IMR-90 (cell line): ENCODE measurements around the gene MAPKAP1. TPM values are rescaled to one million over a fixed set of nuclear protein-coding genes. Genes with fewer than 3 reads are reported as not detected.

Experiments
- ATAC-seq: fragments of 200-7000 bp; cut with Tn5 transposase; 2 replicates; pipeline ENCODE4 v1.9.1; 2020; ENCODE audit warnings: low read depth, mild to moderate bottlenecking, moderate library complexity
- BruUV-seq: library from RNA; stranded (reverse); fragments of 400-500 nt; replicated peaks from 2 replicates; lab custom pipeline; 2021; lab: Mats Ljungman, UMichigan
- CTCF ChIA-PET: fragments of 300-600 bp; formaldehyde crosslinking; extraction: SDS; loops from one replicate; lab custom pipeline; 2021; ENCODE audit warnings: antibody characterized with exemption; lab: Yijun Ruan, JAX
- POLR2A ChIA-PET: fragments of 300-600 bp; sonication (Branson Sonifier 250); formaldehyde crosslinking; loops from one replicate; lab custom pipeline; 2022; ENCODE audit warnings: antibody characterized with exemption; ENCODE audit not compliant: unreplicated experiment; lab: Charles Lee
- DNase-seq: peaks from one replicate; pipeline ENCODE4 v3.0.0; 2013
- H2AFZ ChIP-seq: replicated peaks from 2 replicates; pipeline ENCODE3; 2013; ENCODE audit warnings: low read length, mild to moderate bottlenecking; ENCODE audit not compliant: poor library complexity
- H2AK5ac ChIP-seq: 2 replicates; pipeline ENCODE4 v1.6.1; 2013; ENCODE audit warnings: low read depth, low read length, inconsistent platforms
- H2AK9ac ChIP-seq: replicated peaks from 2 replicates; pipeline ENCODE3; 2013; ENCODE audit warnings: mild to moderate bottlenecking, low read depth, low read length, moderate library complexity; ENCODE audit not compliant: poor library complexity
- H2BK120ac ChIP-seq: 2 replicates; pipeline ENCODE4 v1.6.1; 2013; ENCODE audit warnings: low read depth, low read length, inconsistent platforms
- H2BK15ac ChIP-seq: 3 replicates; pipeline ENCODE4 v1.6.1; 2013; ENCODE audit warnings: low read depth, low read length, inconsistent platforms
- H2BK20ac ChIP-seq: 2 replicates; pipeline ENCODE4 v1.6.1; 2013; ENCODE audit warnings: low read depth, mild to moderate bottlenecking, inconsistent platforms, low read length, moderate library complexity
- H2BK5ac ChIP-seq: 2 replicates; pipeline ENCODE4 v1.6.1; 2013; ENCODE audit warnings: mild to moderate bottlenecking, low read depth, low read length, inconsistent platforms; ENCODE audit not compliant: poor library complexity, severe bottlenecking
- H3K14ac ChIP-seq: replicated peaks from 2 replicates; pipeline ENCODE4 v1.6.1; 2013; ENCODE audit warnings: low read depth, low read length, inconsistent platforms
- H3K18ac ChIP-seq: 2 replicates; pipeline ENCODE4 v1.6.1; 2013; ENCODE audit warnings: low read depth, low read length, control low read depth
- H3K23ac ChIP-seq: 2 replicates; pipeline ENCODE4 v1.6.1; 2013; ENCODE audit warnings: low read depth, low read length, inconsistent platforms
- H3K27ac ChIP-seq: 2 replicates; pipeline ENCODE4 v1.5.1; 2013; ENCODE audit warnings: mild to moderate bottlenecking, control low read depth, low read length; ENCODE audit not compliant: insufficient read depth
- H3K27me3 ChIP-seq: 2 replicates; pipeline ENCODE4 v1.6.1; 2013; ENCODE audit warnings: low read length; ENCODE audit not compliant: control insufficient read depth, insufficient read depth
- H3K36me3 ChIP-seq: 2 replicates; pipeline ENCODE4 v1.6.1; 2013; ENCODE audit warnings: low read length, mixed read lengths; ENCODE audit not compliant: control insufficient read depth, insufficient read depth
- H3K4ac ChIP-seq: 2 replicates; pipeline ENCODE4 v1.6.1; 2013; ENCODE audit warnings: low read depth, low read length, inconsistent platforms
- H3K4me1 ChIP-seq: 2 replicates; pipeline ENCODE4 v1.6.1; 2013; ENCODE audit warnings: low read length, mixed read lengths; ENCODE audit not compliant: control insufficient read depth, insufficient read depth
- H3K4me2 ChIP-seq: 2 replicates; pipeline ENCODE4 v1.6.1; 2013; ENCODE audit warnings: low read depth, mild to moderate bottlenecking, control low read depth, low read length, moderate library complexity
- H3K4me3 ChIP-seq: 2 replicates; pipeline ENCODE4 v1.5.1; 2013; ENCODE audit warnings: low read depth, mild to moderate bottlenecking, control low read depth, low read length, moderate library complexity; ENCODE audit not compliant: insufficient read depth
- H3K56ac ChIP-seq: 2 replicates; pipeline ENCODE4 v1.6.1; 2013; ENCODE audit warnings: low read length, inconsistent platforms; ENCODE audit not compliant: insufficient read depth; ENCODE audit errors: extremely low read depth
- H3K79me1 ChIP-seq, 2 experiments: 2 replicates each; pipeline ENCODE4 v1.6.1; 2013; ENCODE audit warnings: low read length in 2 of 2, inconsistent platforms in 1 of 2, low read depth in 1 of 2
- H3K9ac ChIP-seq: 2 replicates; pipeline ENCODE4 v1.6.1; 2013; ENCODE audit warnings: low read depth, low read length, control low read depth
- H3K9me1 ChIP-seq: 2 replicates; pipeline ENCODE4 v1.6.1; 2013; ENCODE audit warnings: low read length, inconsistent platforms; ENCODE audit not compliant: insufficient read depth
- H3K9me3 ChIP-seq: 2 replicates; pipeline ENCODE4 v1.6.1; 2013; ENCODE audit warnings: low read length; ENCODE audit not compliant: control insufficient read depth, insufficient read depth
- H4K20me1 ChIP-seq: 2 replicates; pipeline ENCODE4 v1.6.1; 2013; ENCODE audit warnings: low read length, inconsistent platforms; ENCODE audit not compliant: insufficient read depth
- H4K5ac ChIP-seq: 2 replicates; pipeline ENCODE4 v1.6.1; 2013; ENCODE audit warnings: mild to moderate bottlenecking, low read depth, low read length, control low read depth
- H4K8ac ChIP-seq, 2 experiments: 2 replicates each; pipeline ENCODE4 v1.6.1; 2013; ENCODE audit warnings: low read depth in 2 of 2, low read length in 2 of 2, control low read depth in 1 of 2, inconsistent platforms in 1 of 2
- H4K91ac ChIP-seq: 2 replicates; pipeline ENCODE4 v1.6.1; 2013; ENCODE audit warnings: low read depth, low read length, inconsistent platforms; ENCODE audit not compliant: insufficient read depth
- MXI1 ChIP-seq: IDR thresholded peaks from 2 replicates; pipeline ENCODE4 v1.6.1; 2012; ENCODE audit warnings: low read depth, mild to moderate bottlenecking, low read length, moderate library complexity, borderline replicate concordance
- NFE2L2 ChIP-seq: fragments of 150-350 bp; IDR thresholded peaks from 2 replicates; pipeline ENCODE4 v1.6.1; 2016; ENCODE audit warnings: low read depth, mild to moderate bottlenecking, low read length
- WGBS, 2 experiments: methylation state at CpG; one replicate each; pipeline versions ENCODE4 v1.1.5 to v1.1.7; 2013; ENCODE audit warnings: missing lambda C conversion rate in 2 of 2; ENCODE audit not compliant: insufficient read length in 1 of 2; ENCODE audit errors: extremely low coverage in 2 of 2; 5-methylcytosine and 5-hydroxymethylcytosine counted together
- dilution Hi-C: fragments of 300-500 bp; cut with HindIII; formaldehyde crosslinking; loops from one replicate; pipeline ENCODE4 v1.14.3; 2018; ENCODE audit warnings: low sequenced_read_pairs; ENCODE audit not compliant: unreplicated experiment
- in situ Hi-C: fragments of 300-500 bp; cut with MboI; formaldehyde crosslinking; loops from 3 replicates; pipeline ENCODE4 v1.14.3; 2019; ENCODE audit warnings: low sequenced_read_pairs, inconsistent platforms, mixed read lengths
- intact Hi-C: fragments of 100-400 bp; cut with micrococcal nuclease; formaldehyde crosslinking; loops from 2 replicates; pipeline ENCODE4 v1.10.0; 2022
- polyA plus RNA-seq, 3 experiments: library from polyadenylated mRNA; depleted of rRNA; stranded (reverse); fragments of >200 nt; gene quantifications; 2 replicates each; pipeline ENCODE4 v1.2.3, GENCODE V29; 2012; ENCODE audit warnings: low replicate concordance in 1 of 3
- total RNA-seq: library from RNA; depleted of rRNA; stranded (reverse); fragments of >200 nt; gene quantifications from 2 replicates; pipeline ENCODE4 v1.2.3, GENCODE V29; 2012
- TF ChIP-seq, protein P1 (sequence below): fragments of 150-350 bp; IDR thresholded peaks from 2 replicates; pipeline ENCODE4 v1.6.1; 2016; ENCODE audit warnings: low read depth, mild to moderate bottlenecking, low read length, moderate library complexity, borderline replicate concordance

The MAPKAP1 gene
- total and polyA plus RNA-seq, 2 of the 4 experiments (the other 2 are of a cell fraction): 87.2 to 158 TPM

DNA sequence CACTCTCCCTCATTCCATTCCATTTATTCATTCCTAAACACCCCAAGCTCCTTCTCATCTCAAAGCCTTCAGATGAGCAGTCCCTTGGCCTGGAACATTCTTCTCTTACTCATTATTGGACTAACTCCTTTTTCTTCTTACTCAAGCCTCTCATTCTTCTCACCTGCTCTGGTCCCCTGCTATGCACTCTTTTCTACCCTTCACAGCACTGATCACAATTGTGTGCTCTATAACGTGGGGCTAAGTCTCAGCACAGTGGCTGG lies 212.4 kb downstream of the MAPKAP1 start:
- POLR2A ChIA-PET: no interaction called here

More for the DNA sequence above, 212.4 kb downstream of the MAPKAP1 start:
- intact Hi-C loops (no loop called here), dilution Hi-C loops (no loop called here), in situ Hi-C loops (no loop called here)
- H2AK9ac ChIP-seq: no peak overlapping the region
- no peak for TF ChIP-seq NFE2L2
- TF ChIP-seq, protein P1, sequence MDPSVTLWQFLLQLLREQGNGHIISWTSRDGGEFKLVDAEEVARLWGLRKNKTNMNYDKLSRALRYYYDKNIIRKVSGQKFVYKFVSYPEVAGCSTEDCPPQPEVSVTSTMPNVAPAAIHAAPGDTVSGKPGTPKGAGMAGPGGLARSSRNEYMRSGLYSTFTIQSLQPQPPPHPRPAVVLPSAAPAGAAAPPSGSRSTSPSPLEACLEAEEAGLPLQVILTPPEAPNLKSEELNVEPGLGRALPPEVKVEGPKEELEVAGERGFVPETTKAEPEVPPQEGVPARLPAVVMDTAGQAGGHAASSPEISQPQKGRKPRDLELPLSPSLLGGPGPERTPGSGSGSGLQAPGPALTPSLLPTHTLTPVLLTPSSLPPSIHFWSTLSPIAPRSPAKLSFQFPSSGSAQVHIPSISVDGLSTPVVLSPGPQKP: no peak
- TF ChIP-seq MXI1: no peak
- peak; percentile 93 for ATAC-seq
- no peak overlapping the region for H3K27ac ChIP-seq
- H3K4me3 ChIP-seq: no peak overlapping the region
- no TSS peak for BruUV-seq
- H3K79me1 ChIP-seq: peaks cover 13 to 23% of the 10 kb centered on the region in 2 experiments; a peak in 3 of 4 replicates
- H3K9me1 ChIP-seq: peaks cover 13% of the 10 kb centered on the region
- no peak overlapping the region for H4K91ac ChIP-seq
- H2BK20ac ChIP-seq: 0 out of 2 replicates have a peak overlapping the region, but pooled peaks have one; percentile 39
- H4K5ac ChIP-seq: no peak overlapping the region
- no peak overlapping the region for H3K18ac ChIP-seq
- H4K20me1 ChIP-seq: no peaks in the 10 kb centered on the region
- no peak overlapping the region for H2AFZ ChIP-seq
- H2BK15ac ChIP-seq: no peak overlapping the region; the same call in 2 of the 3 replicates
- no peaks in the 10 kb centered on the region for H3K9me3 ChIP-seq
- H3K56ac ChIP-seq: no peak overlapping the region
- H3K14ac ChIP-seq: peak overlapping the region; percentile 60; the same call in 1 of the 2 replicates
- 0 out of 2 replicates have a peak overlapping the region, but pooled peaks have one; percentile 15 for H3K4ac ChIP-seq
- CTCF ChIA-PET: no interaction called here
- no peak overlapping the region for H4K8ac ChIP-seq
- H3K27me3 ChIP-seq: no peaks in the 10 kb centered on the region
- H2BK5ac ChIP-seq: no peak overlapping the region
- peak; percentile 73 for DNase-seq
- no peaks in the 10 kb centered on the region for H3K36me3 ChIP-seq
- H2BK120ac ChIP-seq: no peak overlapping the region
- peak overlapping the region; percentile 40; the same call in 1 of the 2 replicates for H3K23ac ChIP-seq
- no peak overlapping the region for H3K9ac ChIP-seq
- peaks cover 8% of the 10 kb centered on the region for H3K4me1 ChIP-seq
- H2AK5ac ChIP-seq: no peak overlapping the region
- WGBS, 2 experiments: no CpG with 5 or more reads among the region's 1 CpG
- H3K4me2 ChIP-seq: no peak overlapping the region
